ENCODE results near the gene ALDH9A1. TPM values are rescaled to one million over a fixed set of nuclear protein-coding genes. Genes with fewer than 3 reads are reported as not detected.

The ALDH9A1 gene
- total RNA-seq, 6 experiments from 2014 or later = 63.2 to 69.9 (median 66.6) TPM

DNA sequence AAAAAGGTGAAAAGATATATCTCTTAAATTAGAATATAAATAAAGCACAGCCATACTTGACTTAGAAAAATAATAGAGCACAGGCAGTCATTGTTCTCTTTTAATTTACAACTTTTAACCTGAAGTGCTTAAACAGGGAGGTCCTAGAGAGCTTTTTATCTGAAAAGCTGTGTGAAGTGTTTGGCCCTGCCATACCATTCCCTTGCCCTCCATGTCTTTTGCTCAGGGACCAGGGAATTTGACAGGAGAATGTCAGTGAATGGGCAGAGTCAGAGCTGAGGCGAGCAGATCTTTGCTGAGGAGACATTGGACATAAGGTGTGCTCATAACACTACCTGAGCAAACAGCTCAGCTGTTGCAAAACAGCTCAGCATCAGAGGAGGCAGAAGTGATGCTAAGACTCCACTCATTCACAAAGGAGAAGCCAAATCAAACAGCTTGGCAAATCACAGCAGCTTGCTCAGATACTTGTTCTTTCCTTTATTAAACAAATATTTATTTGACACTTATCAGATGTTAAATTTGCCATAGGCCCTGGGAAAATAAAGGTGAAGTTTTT lies 82.2 kb downstream of the ALDH9A1 start:
- TF ChIP-seq, protein P1, sequence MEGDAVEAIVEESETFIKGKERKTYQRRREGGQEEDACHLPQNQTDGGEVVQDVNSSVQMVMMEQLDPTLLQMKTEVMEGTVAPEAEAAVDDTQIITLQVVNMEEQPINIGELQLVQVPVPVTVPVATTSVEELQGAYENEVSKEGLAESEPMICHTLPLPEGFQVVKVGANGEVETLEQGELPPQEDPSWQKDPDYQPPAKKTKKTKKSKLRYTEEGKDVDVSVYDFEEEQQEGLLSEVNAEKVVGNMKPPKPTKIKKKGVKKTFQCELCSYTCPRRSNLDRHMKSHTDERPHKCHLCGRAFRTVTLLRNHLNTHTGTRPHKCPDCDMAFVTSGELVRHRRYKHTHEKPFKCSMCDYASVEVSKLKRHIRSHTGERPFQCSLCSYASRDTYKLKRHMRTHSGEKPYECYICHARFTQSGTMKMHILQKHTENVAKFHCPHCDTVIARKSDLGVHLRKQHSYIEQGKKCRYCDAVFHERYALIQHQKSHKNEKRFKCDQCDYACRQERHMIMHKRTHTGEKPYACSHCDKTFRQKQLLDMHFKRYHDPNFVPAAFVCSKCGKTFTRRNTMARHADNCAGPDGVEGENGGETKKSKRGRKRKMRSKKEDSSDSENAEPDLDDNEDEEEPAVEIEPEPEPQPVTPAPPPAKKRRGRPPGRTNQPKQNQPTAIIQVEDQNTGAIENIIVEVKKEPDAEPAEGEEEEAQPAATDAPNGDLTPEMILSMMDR (IDR thresholded peaks at IDR 0.05) = no peak
- no peaks in the 10 kb centered on the region for H3K9me3 Mint-ChIP-seq
- H3K4me3 Mint-ChIP-seq = no peak overlapping the region
- peaks cover 21% of the 10 kb centered on the region for H3K27me3 Mint-ChIP-seq (ENCODE audit: insufficient read depth)
- H3K27ac Mint-ChIP-seq = no peak overlapping the region
- no peak for DNase-seq
- H3K4me1 Mint-ChIP-seq (ENCODE audit: low read depth) = no peaks in the 10 kb centered on the region
- H3K36me3 Mint-ChIP-seq (ENCODE audit: low read depth) = no peaks in the 10 kb centered on the region

Other genes starting within 250 kb of the ALDH9A1 start
- gene LRRC52, start 154.6 kb downstream of the ALDH9A1 start, total RNA-seq (2021; fragmentation: NEBNext Ultra II Directional; extraction: Animal tissue kit (Norgen Biotek cat#: 25700)) = not detected
- gene MGST3, start 67.3 kb downstream of the ALDH9A1 start, total RNA-seq (2021; fragmentation: NEBNext Ultra II Directional; extraction: Animal tissue kit (Norgen Biotek cat#: 25700)) = 100 to 1,000 TPM; 183 to 203 (median 196) TPM
- gene TMCO1, start 70.3 kb upstream of the ALDH9A1 start, total RNA-seq (2021; fragmentation: NEBNext Ultra II Directional; extraction: Animal tissue kit (Norgen Biotek cat#: 25700)) = 100 to 1,000 TPM; 134 to 165 (median 137) TPM
- gene UCK2, start 129.1 kb upstream of the ALDH9A1 start, total RNA-seq (2021; fragmentation: NEBNext Ultra II Directional; extraction: Animal tissue kit (Norgen Biotek cat#: 25700)) = 10 to 100 TPM; 42.5 to 60.0 (median 52.1) TPM

All from HFFc6 (cell line).